Measurements from ENCODE around the gene CLSTN1.

GRCh38 chr1:9758559-9759121, 65.1 kb downstream of the CLSTN1 start:
- TF ChIP-seq CTCF (IDR thresholded peaks at IDR 0.05), result no peak
- TF ChIP-seq EZH2 (IDR thresholded peaks at IDR 0.05; ENCODE audit: borderline replicate concordance, insufficient read depth, low read depth, low read length, poor library complexity, severe bottlenecking), result no peak

Data from B cell (primary cell).